Endothelial cell (in vitro differentiated cells): ENCODE results near the gene SH3RF1. TPM values are rescaled to one million over a fixed set of nuclear protein-coding genes. Genes with fewer than 3 reads are reported as not detected.

Experiments used
- DNase-seq: peaks from one replicate; pipeline ENCODE4 v3.0.0; 2021; ENCODE audit warnings: low spot score
- H3K27ac Mint-ChIP-seq: one replicate; pipeline ENCODE4 v1.8.0; 2021; ENCODE audit warnings: mixed read lengths, inconsistent platforms; ENCODE audit not compliant: unreplicated experiment
- H3K27me3 Mint-ChIP-seq: one replicate; pipeline ENCODE4 v1.8.0; 2021; ENCODE audit warnings: mild to moderate bottlenecking, moderate library complexity, mixed read lengths, inconsistent platforms; ENCODE audit not compliant: unreplicated experiment
- H3K36me3 Mint-ChIP-seq: one replicate; pipeline ENCODE4 v1.8.0; 2021; ENCODE audit warnings: mild to moderate bottlenecking, low read depth, mixed read lengths, inconsistent platforms; ENCODE audit not compliant: unreplicated experiment
- H3K4me1 Mint-ChIP-seq: one replicate; pipeline ENCODE4 v1.8.0; 2021; ENCODE audit warnings: mild to moderate bottlenecking, mixed read lengths, inconsistent platforms; ENCODE audit not compliant: unreplicated experiment
- H3K4me3 Mint-ChIP-seq: one replicate; pipeline ENCODE4 v1.8.0; 2021; ENCODE audit warnings: mild to moderate bottlenecking, mixed read lengths, inconsistent platforms; ENCODE audit not compliant: unreplicated experiment
- H3K9me3 Mint-ChIP-seq: one replicate; pipeline ENCODE4 v1.8.0; 2021; ENCODE audit warnings: mixed read lengths, inconsistent platforms; ENCODE audit not compliant: unreplicated experiment
- total RNA-seq: library from RNA; stranded (reverse); fragmentation: NEBNext Ultra II Directional; extraction: Animal tissue kit (Norgen Biotek cat#: 25700); gene quantifications from one replicate; pipeline ENCODE4 v1.2.1, GENCODE V29; 2021; ENCODE audit not compliant: unreplicated experiment
- TF ChIP-seq, protein P1 (sequence below): fragments of 200-600 bp; sonication (generic); IDR thresholded peaks from one replicate; pipeline ENCODE4 v1.5.0; 2021; ENCODE audit warnings: antibody characterized with exemption; ENCODE audit not compliant: unreplicated experiment

Gene SH3RF1
- total RNA-seq, 1 donor from 2014 or later, result 23.5 TPM

- Mint-ChIP-seq H3K9me3 (no peaks in the 10 kb centered on the region), H3K27ac (no peak overlapping the region), H3K4me1 (peaks cover 6% of the 10 kb centered on the region), H3K36me3 (no peaks in the 10 kb centered on the region), H3K27me3 (no peaks in the 10 kb centered on the region), H3K4me3 (no peak overlapping the region)
- TF ChIP-seq, protein P1, sequence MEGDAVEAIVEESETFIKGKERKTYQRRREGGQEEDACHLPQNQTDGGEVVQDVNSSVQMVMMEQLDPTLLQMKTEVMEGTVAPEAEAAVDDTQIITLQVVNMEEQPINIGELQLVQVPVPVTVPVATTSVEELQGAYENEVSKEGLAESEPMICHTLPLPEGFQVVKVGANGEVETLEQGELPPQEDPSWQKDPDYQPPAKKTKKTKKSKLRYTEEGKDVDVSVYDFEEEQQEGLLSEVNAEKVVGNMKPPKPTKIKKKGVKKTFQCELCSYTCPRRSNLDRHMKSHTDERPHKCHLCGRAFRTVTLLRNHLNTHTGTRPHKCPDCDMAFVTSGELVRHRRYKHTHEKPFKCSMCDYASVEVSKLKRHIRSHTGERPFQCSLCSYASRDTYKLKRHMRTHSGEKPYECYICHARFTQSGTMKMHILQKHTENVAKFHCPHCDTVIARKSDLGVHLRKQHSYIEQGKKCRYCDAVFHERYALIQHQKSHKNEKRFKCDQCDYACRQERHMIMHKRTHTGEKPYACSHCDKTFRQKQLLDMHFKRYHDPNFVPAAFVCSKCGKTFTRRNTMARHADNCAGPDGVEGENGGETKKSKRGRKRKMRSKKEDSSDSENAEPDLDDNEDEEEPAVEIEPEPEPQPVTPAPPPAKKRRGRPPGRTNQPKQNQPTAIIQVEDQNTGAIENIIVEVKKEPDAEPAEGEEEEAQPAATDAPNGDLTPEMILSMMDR, result no peak
- no peak for DNase-seq
These were observed 42.1 kb upstream of the SH3RF1 start for GRCh38 chr4:169312690-169313422.

DNA sequence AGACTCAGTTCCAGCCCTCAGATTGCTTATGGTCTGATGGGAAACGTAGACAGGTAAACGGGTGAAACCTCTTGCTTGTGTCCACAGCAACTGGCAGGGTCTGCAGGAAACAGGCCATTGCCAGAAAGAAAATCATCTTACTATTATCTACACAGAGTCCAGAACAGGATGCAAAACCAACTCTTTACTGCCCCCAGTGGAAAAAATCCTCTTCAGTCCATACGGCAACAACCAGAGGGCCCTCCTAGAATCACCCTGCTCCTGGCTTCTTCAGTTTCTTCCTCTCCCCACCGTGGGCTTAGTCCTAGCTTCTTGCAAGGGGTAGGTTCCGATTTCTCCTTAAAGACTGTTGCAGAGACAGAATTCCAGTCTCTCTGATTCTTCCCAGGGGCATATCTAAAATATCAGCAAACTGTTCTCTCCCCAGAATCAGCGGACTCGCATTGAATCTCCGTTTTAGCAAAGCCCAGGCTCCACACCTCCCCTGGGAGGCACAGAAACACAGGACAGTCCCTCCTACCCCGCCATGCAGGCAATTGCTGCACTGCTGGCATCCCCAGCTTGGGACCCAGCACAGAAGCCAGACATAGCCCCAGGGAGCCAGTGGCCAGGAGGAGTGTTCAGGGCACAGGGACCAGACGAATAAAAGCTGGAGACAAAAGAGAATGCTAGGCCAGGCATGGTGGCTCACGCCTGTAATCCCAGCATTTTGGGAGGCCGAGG is 41.0 kb upstream of the SH3RF1 start:
- peaks cover 6% of the 10 kb centered on the region for H3K4me1 Mint-ChIP-seq
- DNase-seq, result peak; percentile 51
- TF ChIP-seq, protein P1, result peak; percentile 68
- H3K36me3 Mint-ChIP-seq, result no peaks in the 10 kb centered on the region
- no peaks in the 10 kb centered on the region for H3K27me3 Mint-ChIP-seq
- H3K9me3 Mint-ChIP-seq, result no peaks in the 10 kb centered on the region
- no peak overlapping the region for H3K27ac Mint-ChIP-seq
- no peak overlapping the region for H3K4me3 Mint-ChIP-seq

DNA sequence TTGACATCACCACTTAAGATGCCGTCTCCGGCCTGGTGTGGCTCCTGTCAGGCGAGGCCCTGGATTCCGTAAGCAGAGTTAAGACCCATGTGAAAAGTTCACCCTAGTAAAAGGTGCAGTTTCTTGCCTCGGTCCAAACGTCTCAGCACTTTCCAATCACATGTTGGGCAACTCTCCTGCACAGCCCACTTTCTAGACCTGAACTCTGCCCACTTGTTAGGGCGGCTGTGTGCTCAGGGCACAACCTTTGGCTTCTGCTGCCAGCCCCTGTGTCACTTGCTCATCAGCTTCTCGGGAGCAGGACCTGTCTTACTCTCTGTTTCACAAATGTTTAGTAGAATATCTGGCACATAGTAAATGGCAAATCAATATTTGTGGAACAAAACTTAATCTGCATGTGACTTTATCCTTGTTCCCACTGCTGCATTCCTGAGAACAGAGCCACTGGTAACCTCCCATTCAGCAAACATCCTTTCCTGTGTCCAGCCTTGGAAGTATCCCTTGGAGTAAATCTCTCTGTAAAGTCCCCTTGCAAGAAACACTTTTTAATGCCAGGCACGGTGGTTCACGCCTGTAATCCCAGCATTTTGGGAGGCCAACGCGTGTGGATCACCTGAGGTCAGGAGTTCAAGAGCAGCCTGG is 38.7 kb upstream of the SH3RF1 start:
- Mint-ChIP-seq H3K4me3 (no peak overlapping the region), H3K9me3 (no peaks in the 10 kb centered on the region), H3K4me1 (peaks cover 6% of the 10 kb centered on the region), H3K27me3 (no peaks in the 10 kb centered on the region), H3K36me3 (no peaks in the 10 kb centered on the region), H3K27ac (no peak overlapping the region)
- DNase-seq, result no peak
- TF ChIP-seq, protein P1, result no peak

DNA sequence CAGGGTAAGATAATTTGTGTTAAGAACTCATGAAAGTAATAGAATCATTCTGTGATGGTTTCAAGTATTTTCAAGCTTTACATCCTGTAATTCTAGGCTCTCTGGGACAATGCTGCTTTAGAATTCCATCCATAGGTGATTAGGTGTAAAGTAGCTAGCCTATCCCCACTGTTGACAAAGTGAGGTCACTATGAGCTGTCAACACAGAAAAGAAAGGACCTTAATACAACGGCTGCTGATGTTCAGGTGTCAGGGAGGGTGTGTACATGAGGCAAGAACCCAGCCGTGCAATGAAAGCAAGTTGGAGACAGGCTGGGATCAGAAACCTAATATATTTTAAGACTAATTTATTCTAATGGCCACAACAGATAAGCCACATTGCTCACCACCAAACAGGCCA is 36.8 kb upstream of the SH3RF1 start:
- Mint-ChIP-seq H3K9me3 (no peaks in the 10 kb centered on the region), H3K27me3 (no peaks in the 10 kb centered on the region), H3K27ac (no peak overlapping the region), H3K36me3 (no peaks in the 10 kb centered on the region), H3K4me1 (peaks cover 6% of the 10 kb centered on the region), H3K4me3 (no peak overlapping the region)
- TF ChIP-seq, protein P1, result no peak
- no peak for DNase-seq
